GM19240 (cell line): ENCODE data around the gene CERS1.

Experiments used
- DNase-seq: peaks from one replicate; pipeline ENCODE4 v3.0.0; 2011; ENCODE audit warnings: low spot score; ENCODE audit not compliant: insufficient read length

Gene CERS1

DNA sequence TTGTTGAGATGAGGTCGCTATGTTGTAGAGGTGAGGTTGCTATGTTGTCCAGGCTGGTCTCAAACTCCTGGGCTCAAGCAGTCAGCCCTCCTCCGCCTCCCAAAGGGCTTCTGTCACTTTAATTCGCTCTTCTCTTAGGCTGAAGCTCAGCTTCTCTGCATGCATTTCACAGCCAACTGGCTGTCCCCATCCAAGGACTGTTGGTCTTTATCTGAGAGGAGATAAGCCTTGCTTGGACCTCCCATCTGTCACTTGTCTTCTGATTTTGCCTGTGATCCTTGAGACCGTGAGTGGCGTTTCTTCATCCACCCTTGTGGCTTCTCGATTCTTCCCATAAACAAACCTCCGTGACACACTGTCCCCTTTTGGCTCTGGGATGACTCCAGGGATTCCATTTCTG, 24.4 kb downstream of the CERS1 start:
- DNase-seq = no peak

DNA sequence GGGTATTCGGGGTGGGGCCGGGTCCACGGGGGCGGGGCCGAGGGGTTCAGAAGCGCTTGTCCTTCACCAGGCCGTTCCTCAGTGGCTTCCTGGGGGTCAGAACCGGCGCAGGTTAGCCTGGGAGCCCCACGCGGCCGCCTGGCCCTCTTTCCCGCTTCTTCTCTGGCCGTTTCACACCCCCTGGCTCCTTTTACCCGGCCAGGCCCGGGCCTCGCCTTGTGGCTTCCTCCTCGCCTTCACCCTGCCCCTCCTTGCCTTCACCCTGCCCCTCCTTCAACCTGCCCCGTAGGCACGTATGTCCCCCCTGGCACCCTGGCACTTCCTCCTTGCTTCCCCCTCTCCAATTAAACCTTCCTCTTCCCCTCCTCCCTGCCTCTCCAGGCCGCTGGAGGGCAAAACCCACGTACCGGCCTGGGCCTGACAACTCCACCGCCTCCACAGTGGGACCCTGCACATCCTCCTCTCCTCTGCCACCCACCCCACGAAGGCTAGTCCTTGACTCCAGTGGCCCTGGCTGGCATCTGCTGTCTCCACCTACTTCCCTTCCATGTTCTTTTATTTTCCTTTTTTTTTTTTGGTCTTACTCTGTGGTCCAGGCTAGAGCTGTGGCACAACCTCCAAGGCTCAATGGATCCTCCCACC, 25.3 kb downstream of the CERS1 start:
- no peak for DNase-seq

DNA sequence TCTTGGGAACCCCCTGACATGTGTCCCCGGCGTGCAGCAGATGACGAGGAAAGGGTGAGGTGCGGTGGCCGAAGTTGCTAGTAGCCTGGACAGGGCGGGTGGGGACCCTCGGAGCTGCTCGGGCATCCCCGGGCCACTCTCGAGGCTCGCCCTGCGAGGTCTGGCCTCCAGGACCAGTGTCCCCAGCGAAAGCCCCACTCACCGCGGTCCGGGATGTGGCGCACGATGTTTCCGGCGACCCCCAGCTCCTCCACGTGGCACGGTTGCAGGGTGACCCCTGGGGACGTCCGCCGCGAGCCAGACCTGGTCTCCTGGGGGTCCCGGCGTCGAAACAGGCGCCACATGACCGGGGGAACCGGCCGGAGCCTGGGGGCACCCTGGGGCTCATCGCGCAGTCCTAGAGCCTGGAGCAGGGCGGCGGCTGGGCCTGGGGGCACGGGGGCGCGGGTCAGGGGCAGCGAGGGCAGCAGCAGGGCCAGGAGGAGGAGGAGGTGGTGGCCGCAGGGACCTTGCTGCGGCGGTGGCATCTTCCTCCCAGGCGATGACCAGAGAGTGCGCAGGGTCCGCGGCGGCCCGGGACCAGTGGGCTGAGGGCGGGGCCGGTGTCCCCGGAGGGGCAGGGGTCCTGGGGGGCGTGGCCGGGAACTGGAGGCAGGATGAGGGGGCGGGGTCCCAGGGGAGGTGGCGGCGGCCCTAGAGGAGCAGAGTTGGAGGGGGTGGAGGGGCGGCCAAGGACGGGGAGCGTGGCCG, 26.0 kb downstream of the CERS1 start:
- no peak for DNase-seq

DNA sequence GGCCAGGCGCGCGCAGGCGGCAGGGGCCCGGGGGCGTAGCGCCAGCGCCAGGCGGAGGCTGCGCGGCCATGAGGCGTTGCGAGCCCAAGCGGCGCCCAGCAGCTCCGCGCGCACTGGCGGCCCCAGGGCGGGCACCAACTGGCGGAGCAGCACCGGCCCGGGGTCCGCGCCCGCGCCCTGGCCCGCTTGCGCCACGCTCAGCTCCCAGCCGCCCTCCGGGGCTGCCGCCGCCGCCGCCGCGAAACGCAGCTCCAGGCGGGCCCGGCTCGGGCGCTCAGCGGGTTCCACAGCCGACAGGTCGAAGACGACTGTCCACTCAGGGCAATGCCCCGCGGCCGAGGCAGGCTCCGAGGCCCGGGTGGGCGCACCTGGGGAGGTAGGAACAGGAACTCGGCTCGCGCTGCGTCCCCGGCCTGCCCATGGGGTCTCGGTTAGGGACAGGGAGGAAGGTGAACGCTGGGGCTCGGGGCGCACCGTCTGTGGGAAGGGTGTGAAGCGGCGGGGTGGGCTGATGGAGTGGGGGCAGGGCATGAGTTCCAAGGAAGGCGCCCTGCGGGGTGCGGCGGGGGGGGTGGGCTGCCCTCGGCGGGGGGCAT, 26.8 kb downstream of the CERS1 start:
- no peak for DNase-seq

DNA sequence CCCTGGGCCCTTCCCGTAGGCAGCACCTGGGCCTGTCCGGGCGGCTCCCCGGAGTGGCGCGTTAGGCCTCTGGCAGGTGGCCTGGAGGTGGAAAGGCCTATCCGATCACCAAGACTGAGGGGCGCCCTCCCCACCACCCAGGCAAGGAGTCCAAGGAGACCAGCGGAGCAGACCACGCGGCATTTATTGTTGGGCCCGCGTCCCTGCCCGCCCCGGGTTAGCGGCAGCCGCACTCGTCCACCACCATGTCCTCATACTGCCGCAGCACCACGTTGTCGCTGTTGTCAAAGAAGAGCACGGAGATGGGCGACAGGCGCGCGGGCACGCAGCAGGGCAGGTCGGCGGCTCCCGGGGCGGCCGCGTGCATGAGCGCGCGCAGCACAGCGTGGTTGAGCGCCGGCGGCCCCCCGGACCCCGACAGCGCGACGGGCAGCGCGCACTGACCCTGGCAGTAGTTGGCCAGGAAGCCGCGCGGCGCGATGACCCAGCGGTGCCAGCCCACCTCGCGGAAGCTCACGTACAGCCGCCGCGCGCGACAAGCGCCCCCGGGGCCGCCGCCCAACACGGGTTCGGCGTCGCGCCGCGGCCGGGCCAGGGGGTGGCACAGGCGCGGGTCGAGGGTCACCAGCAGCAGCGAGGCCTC, 27.5 kb downstream of the CERS1 start:
- DNase-seq = no peak

- no peak for DNase-seq
These were observed 28.2 kb downstream of the CERS1 start for GRCh38 chr19:18867751-18868150.

GRCh38 chr19:18867199-18867598, 28.8 kb downstream of the CERS1 start:
- no peak for DNase-seq

DNA sequence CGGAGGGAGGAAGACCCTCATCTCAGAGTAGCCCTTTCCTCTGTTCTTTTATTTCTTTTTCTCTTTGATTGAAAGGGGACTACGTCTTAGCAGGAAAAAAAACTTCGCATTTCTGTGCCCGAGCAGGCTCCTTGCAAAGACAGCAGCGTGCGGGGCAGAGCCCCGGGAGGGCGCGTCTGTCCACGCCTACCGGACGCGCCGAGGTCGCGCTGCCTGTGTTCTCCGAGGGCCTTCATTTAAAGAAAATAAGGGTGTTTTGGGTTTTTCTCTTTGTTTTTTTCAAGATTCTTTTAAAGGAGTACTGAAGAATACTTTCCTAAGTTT, 29.2 kb downstream of the CERS1 start:
- DNase-seq = no peak

DNA sequence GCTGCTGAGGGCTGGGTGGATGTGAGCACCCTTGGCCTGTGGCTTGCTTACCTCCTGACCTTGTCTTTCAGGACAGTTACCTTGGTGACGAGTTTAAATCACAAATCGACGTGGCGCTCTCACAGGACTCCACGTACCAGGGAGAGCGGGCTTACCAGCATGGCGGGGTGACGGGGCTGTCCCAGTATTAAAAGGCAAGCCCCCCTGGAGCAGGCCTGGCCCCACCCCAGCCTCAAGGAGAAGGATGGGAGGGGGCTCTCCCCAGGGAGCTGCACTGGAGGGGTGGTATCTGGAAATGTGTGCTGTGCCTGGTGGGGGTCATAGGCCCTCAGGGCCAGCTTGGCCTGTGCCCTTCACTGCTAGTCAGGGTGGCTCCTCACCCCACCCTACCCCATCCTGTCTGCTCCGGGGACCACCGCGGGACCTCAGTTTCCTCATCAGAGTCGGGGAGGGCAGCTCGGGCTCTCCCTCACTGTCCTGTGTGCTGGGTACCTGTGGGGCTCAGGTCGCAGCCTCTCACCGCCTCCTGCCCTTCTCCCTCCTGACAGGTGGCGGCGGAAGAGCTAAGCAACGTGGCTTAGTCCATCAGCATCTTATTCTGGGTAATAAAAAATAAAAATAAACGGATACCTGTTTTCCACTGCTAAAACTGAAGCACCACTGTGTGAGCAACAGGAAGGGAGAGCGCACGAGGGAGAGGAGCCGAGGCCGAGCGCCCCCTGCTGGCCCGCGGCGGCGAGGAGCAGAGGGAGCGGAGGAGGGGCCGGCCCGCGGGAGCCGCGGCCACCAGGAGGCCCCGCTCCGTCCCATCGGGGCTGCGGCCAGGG, 29.8 kb downstream of the CERS1 start:
- peak; percentile 87 for DNase-seq

GRCh38 chr19:18865106-18865972, 30.6 kb downstream of the CERS1 start:
- DNase-seq = no peak

DNA sequence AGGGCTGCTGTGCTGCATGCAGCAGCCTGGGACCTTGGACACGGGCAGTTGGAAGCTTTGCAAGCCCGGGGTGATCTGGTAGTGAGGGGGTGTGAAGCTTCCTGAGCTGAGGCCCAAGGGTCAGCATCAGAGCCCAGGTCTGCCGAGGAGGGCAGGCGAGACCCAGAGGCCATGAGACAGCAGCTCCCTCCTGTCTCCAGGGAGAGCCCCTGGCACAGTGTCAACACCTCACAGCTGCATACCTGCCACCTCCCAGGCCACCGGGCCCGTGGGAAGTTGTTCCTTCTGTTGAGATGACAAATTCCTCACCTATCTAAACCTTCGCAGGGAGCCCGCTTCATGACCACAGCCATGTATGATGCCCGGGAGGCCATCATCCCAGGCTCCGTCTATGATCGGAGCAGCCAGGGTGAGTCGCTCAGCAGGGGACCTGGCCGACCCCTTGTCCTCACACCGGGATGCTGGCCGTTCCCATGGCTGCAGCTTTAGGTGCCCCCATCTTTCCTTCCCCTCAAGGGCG, 32.1 kb downstream of the CERS1 start:
- DNase-seq = no peak

DNA sequence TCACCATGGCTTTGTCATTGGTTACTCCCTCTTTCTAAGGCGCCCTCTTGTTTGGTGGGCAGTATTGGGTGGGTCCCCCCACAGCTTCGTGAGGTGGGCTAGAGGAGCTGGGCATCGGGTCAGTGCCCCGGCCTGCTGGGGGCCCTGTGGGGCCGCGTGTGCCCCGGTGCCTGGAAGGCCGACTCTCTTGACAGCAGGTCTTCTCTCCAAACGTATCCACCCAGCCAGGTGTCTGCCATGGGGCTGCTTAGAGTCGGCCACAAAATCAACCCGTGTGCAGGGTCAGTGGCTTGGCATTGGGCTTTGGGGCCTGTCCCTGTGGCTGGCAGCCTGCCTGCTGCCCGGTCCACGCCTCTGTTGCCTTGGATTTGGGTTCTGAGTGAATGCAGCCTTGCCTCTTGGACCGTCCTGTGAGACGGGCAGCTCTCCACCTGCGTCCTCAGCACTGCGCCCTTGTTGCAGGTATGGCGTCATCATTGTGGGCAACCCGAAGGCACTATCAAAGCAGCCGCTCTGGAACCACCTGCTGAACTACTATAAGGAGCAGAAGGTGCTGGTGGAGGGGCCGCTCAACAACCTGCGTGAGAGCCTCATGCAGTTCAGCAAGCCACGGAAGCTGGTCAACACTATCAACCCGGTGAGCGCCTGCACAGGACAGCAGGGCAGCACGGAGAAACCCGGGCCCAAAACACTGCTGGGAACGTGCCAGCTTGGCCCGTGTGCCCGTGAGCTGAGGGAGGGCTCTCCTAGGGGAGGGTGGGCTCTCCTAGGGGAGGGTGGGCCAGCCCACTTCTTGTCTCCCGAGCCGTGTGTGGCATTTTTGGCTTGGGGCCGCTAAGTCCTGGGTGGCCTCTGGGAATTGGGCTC, 32.7 kb downstream of the CERS1 start:
- no peak for DNase-seq

- DNase-seq = no peak
These were observed 34.0 kb downstream of the CERS1 start for GRCh38 chr19:18861917-18862316.

GRCh38 chr19:18861235-18861634, 34.7 kb downstream of the CERS1 start:
- DNase-seq = no peak

DNA sequence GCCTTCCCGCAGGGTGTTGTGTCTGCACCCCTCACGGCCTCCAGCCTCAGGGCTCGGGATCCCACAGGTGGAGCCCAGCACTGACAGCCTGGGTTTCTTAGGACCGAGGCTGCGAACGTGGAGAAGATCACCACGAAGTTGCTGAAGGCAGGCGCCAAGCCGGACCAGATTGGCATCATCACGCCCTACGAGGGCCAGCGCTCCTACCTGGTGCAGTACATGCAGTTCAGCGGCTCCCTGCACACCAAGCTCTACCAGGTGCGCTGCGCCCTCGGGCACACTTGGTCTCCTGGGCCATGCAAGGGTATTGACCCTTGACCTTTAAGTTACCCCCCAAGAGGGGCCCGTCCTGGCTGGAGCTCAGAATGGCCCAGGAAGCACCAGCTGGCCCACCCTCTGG, 35.2 kb downstream of the CERS1 start:
- DNase-seq = no peak

DNA sequence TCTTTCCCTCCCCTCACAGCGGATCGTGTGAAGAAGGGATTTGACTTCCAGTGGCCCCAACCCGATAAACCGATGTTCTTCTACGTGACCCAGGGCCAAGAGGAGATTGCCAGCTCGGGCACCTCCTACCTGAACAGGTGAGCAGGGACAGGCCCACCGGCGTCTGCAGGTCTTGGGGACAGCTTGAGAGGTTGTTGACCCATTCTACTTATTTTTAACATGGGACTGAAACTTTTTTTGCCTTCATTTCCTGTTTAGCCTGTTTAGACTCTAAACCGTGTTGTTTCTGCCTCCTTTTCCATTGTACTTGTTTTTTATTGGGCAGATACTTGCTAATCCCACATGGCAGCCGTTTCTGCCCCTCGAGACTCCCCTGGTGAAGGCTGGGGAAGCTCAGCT, 35.7 kb downstream of the CERS1 start:
- no peak for DNase-seq

DNA sequence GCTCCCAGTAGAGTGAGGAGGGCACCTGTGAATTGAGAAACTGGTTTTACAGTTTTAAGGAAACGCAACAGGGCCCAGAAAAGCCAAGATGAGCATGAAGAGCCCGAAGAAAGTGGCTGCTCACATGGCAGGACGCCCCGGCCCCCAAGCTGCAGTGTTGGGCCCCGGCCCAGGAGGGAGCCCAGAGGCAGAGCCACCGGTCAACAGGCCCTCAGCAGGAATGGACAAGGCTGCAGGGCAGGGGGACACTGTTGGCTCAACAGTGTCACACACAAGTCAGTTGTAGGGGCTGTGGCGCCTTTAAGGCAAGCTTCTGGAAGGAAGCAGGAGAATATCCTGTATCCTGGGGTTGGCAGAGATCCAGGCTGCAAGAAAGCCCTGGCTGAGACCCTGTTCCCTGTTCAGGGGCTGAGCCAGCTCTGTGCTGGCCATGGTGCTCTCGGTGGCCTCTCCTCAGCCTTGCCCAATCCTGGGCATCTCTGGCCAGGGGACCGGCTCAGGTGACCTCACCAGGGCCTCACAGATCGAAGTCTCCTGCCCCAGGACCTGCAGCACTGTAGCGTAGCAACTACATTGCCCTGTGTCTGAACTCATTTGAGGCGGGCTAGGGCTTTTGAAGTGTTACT, 36.2 kb downstream of the CERS1 start:
- DNase-seq = no peak

- DNase-seq = no peak
These were observed 36.9 kb downstream of the CERS1 start for GRCh38 chr19:18858906-18859646.
